HG03558 (cell line): ENCODE data around the gene RNF26.

ENCODE experiments used
- ATAC-seq: cut with Tn5 transposase; IDR thresholded peaks from one replicate; pipeline ENCODE4 v1.9.1; 2021; ENCODE audit warnings: moderate number of reproducible peaks; ENCODE audit not compliant: unreplicated experiment; ENCODE audit errors: extremely low read depth

RNF26 gene

GRCh38 chr11:119368121-119369034 lies 34.1 kb downstream of the RNF26 start:
- ATAC-seq: no peak

- no peak for ATAC-seq
Observed at GRCh38 chr11:119369132-119369925, 35.0 kb downstream of the RNF26 start.

- no peak for ATAC-seq
Observed at GRCh38 chr11:119370486-119371046, 36.2 kb downstream of the RNF26 start.

GRCh38 chr11:119371067-119371601 lies 36.8 kb downstream of the RNF26 start:
- no peak for ATAC-seq

- ATAC-seq: no peak
Observed at GRCh38 chr11:119371778-119372182, 37.5 kb downstream of the RNF26 start.

GRCh38 chr11:119372260-119373058 lies 38.1 kb downstream of the RNF26 start:
- ATAC-seq: no peak

- ATAC-seq: no peak
Observed at GRCh38 chr11:119373059-119373920, 39.0 kb downstream of the RNF26 start.

GRCh38 chr11:119373921-119374631 lies 39.7 kb downstream of the RNF26 start:
- no peak for ATAC-seq

GRCh38 chr11:119374632-119375336 lies 40.5 kb downstream of the RNF26 start:
- ATAC-seq: no peak

- ATAC-seq: no peak
Observed at GRCh38 chr11:119375337-119376196, 41.2 kb downstream of the RNF26 start.

- ATAC-seq: no peak
Observed at GRCh38 chr11:119376197-119376847, 42.0 kb downstream of the RNF26 start.

GRCh38 chr11:119377112-119377901 lies 43.0 kb downstream of the RNF26 start:
- no peak for ATAC-seq

GRCh38 chr11:119377961-119378667 lies 43.8 kb downstream of the RNF26 start:
- no peak for ATAC-seq

GRCh38 chr11:119378851-119379465 lies 44.6 kb downstream of the RNF26 start:
- no peak for ATAC-seq
